GM23338 (cell line): ENCODE results near the gene NRROS. TPM values are rescaled to one million over a fixed set of nuclear protein-coding genes. Genes with fewer than 3 reads are reported as not detected.

Experiments used
- ATAC-seq: fragments of 200-7000 bp; cut with Tn5 transposase; 3 replicates; pipeline ENCODE4 v1.9.1; 2020
- DNase-seq: peaks from one replicate; pipeline ENCODE4 v3.0.0-alpha.2; 2015; ENCODE audit warnings: low spot score
- H2AFZ ChIP-seq: fragments of 200-600 bp; sonication (generic); 2 replicates; pipeline ENCODE4 v1.8.0; 2016; ENCODE audit warnings: antibody characterized with exemption, mild to moderate bottlenecking, moderate library complexity
- H3F3A ChIP-seq: fragments of 200-600 bp; sonication (generic); replicated peaks from 2 replicates; pipeline ENCODE4 v1.8.0; 2017; ENCODE audit warnings: antibody characterized with exemption, mixed run types, low read depth
- H3K27ac ChIP-seq: fragments of 200-600 bp; sonication (generic); 2 replicates; pipeline ENCODE4 v1.6.1; 2016; ENCODE audit warnings: low read depth
- H3K27me3 ChIP-seq: fragments of 200-600 bp; sonication (generic); 2 replicates; pipeline ENCODE4 v1.8.0; 2016; ENCODE audit warnings: mild to moderate bottlenecking, mixed run types, moderate library complexity; ENCODE audit not compliant: insufficient read depth
- H3K36me3 ChIP-seq: fragments of 200-600 bp; sonication (generic); 2 replicates; pipeline ENCODE4 v1.8.0; 2016; ENCODE audit warnings: mild to moderate bottlenecking; ENCODE audit not compliant: insufficient read depth
- H3K4me1 ChIP-seq: fragments of 200-600 bp; sonication (generic); 2 replicates; pipeline ENCODE4 v1.8.0; 2016; ENCODE audit warnings: mild to moderate bottlenecking, moderate library complexity; ENCODE audit not compliant: insufficient read depth
- H3K4me2 ChIP-seq: fragments of 200-600 bp; sonication (generic); 2 replicates; pipeline ENCODE4 v1.7.1; 2017; ENCODE audit warnings: mixed run types
- H3K4me3 ChIP-seq: fragments of 200-600 bp; sonication (generic); 2 replicates; pipeline ENCODE4 v1.6.1; 2016; ENCODE audit warnings: mixed run types
- H3K79me2 ChIP-seq: fragments of 200-600 bp; sonication (generic); replicated peaks from 2 replicates; pipeline ENCODE4 v1.8.0; 2017; ENCODE audit warnings: mild to moderate bottlenecking; ENCODE audit not compliant: insufficient read depth
- H3K9me2 ChIP-seq: fragments of 200-600 bp; sonication (generic); 2 replicates; pipeline ENCODE4 v1.8.0; 2017; ENCODE audit not compliant: insufficient read depth
- H4K20me1 ChIP-seq: fragments of 200-600 bp; sonication (generic); replicated peaks from 2 replicates; pipeline ENCODE4 v1.8.0; 2017; ENCODE audit warnings: mild to moderate bottlenecking; ENCODE audit not compliant: insufficient read depth
- H3K27ac Mint-ChIP-seq: 2 replicates; pipeline ENCODE4 v1.8.0; 2020; ENCODE audit warnings: inconsistent platforms, mild to moderate bottlenecking, moderate library complexity, mixed read lengths
- H3K27me3 Mint-ChIP-seq: 3 replicates; pipeline ENCODE4 v1.8.0; 2022; ENCODE audit warnings: low read depth, mild to moderate bottlenecking, moderate library complexity, mixed read lengths, inconsistent platforms; ENCODE audit not compliant: insufficient read depth, poor library complexity
- H3K36me3 Mint-ChIP-seq: 3 replicates; pipeline ENCODE4 v1.8.0; 2021; ENCODE audit warnings: low read depth, mild to moderate bottlenecking, inconsistent platforms, moderate library complexity, mixed read lengths
- H3K4me1 Mint-ChIP-seq: 3 replicates; pipeline ENCODE4 v1.8.0; 2020; ENCODE audit warnings: mild to moderate bottlenecking, inconsistent platforms, mixed read lengths
- H3K4me3 Mint-ChIP-seq: 3 replicates; pipeline ENCODE4 v1.8.0; 2021; ENCODE audit warnings: moderate library complexity, mild to moderate bottlenecking, inconsistent platforms, mixed read lengths
- H3K9me3 Mint-ChIP-seq: 3 replicates; pipeline ENCODE4 v1.8.0; 2020; ENCODE audit warnings: moderate library complexity, mild to moderate bottlenecking, inconsistent platforms, mixed read lengths
- CREB1 ChIP-seq: fragments of 250-450 bp; sonication (Bioruptor Pico); IDR thresholded peaks from 2 replicates; pipeline ENCODE4 v1.5.0; 2020; ENCODE audit warnings: low read depth, mild to moderate bottlenecking, moderate library complexity
- EZH2 ChIP-seq: fragments of 200-600 bp; sonication (generic); IDR thresholded peaks from one replicate; pipeline ENCODE4 v1.8.0; 2017; ENCODE audit warnings: antibody characterized with exemption, mild to moderate bottlenecking, low read depth; ENCODE audit not compliant: unreplicated experiment
- EZH2phosphoT487 ChIP-seq: fragments of 200-600 bp; sonication (generic); IDR thresholded peaks from one replicate; pipeline ENCODE4 v1.8.1; 2018; ENCODE audit warnings: antibody characterized with exemption; ENCODE audit not compliant: unreplicated experiment
- JUNB ChIP-seq: IDR thresholded peaks from one replicate; pipeline ENCODE4 v1.6.1; 2016; ENCODE audit warnings: antibody characterized with exemption; ENCODE audit not compliant: unreplicated experiment
- NANOG ChIP-seq: IDR thresholded peaks from 2 replicates; pipeline ENCODE4 v1.6.1; 2016; ENCODE audit warnings: antibody characterized with exemption, borderline replicate concordance
- POLR2AphosphoS5 ChIP-seq: IDR thresholded peaks from 2 replicates; pipeline ENCODE4 v1.6.1; 2016; ENCODE audit warnings: antibody characterized with exemption, low read depth
- STAT1 ChIP-seq: IDR thresholded peaks from one replicate; pipeline ENCODE4 v1.6.1; 2016; ENCODE audit warnings: antibody characterized with exemption; ENCODE audit not compliant: unreplicated experiment
- ZNF114 ChIP-seq: fragments of 250-450 bp; sonication (Bioruptor Pico); IDR thresholded peaks from 2 replicates; pipeline ENCODE4 v1.5.0; 2020; ENCODE audit warnings: mild to moderate bottlenecking, moderate library complexity
- ZNF331 ChIP-seq: fragments of 250-450 bp; sonication (Bioruptor Pico); IDR thresholded peaks from 2 replicates; pipeline ENCODE4 v1.5.0; 2020; ENCODE audit warnings: low read depth, mild to moderate bottlenecking, moderate library complexity
- polyA plus RNA-seq: library from polyadenylated mRNA; unstranded; fragments of >200 nt; fragmentation: Nextera tagmentation; extraction: Ambion mirVana; gene quantifications from 2 replicates; pipeline ENCODE4 v1.2.1, GENCODE V29; 2016
- total RNA-seq: library from RNA; depleted of rRNA; stranded (reverse); fragments of >200 nt; shearing (Covaris generic); gene quantifications from 2 replicates; pipeline ENCODE4 v1.2.3, GENCODE V29; 2014
- TF ChIP-seq, protein P1 (sequence below), 2 experiments: fragments of 200-600 bp in 1 of 2; sonication (generic) in 1 of 2; conservative IDR thresholded peaks; 2 replicates each; pipeline versions ENCODE4 v1.5.1 to v1.6.1; 2016 to 2017; ENCODE audit warnings: antibody characterized with exemption in 2 of 2, low read depth in 2 of 2, mild to moderate bottlenecking in 2 of 2, moderate library complexity in 1 of 2
- TF ChIP-seq, protein P2 (sequence below): IDR thresholded peaks from 2 replicates; pipeline ENCODE4 v1.6.1; 2016; ENCODE audit warnings: antibody characterized with exemption
- TF ChIP-seq, protein P3 (sequence below): fragments of 250-450 bp; sonication (Bioruptor Pico); IDR thresholded peaks from 2 replicates; pipeline ENCODE4 v1.5.0; 2020; ENCODE audit warnings: mild to moderate bottlenecking, moderate library complexity
- TF ChIP-seq, protein P4 (sequence below): IDR thresholded peaks from one replicate; pipeline ENCODE4 v1.6.1; 2018; ENCODE audit warnings: antibody characterized with exemption; ENCODE audit not compliant: unreplicated experiment

Gene NRROS
- total and polyA plus RNA-seq, 2 experiments from 2014 or later: 2.3 to 8.5 TPM

DNA sequence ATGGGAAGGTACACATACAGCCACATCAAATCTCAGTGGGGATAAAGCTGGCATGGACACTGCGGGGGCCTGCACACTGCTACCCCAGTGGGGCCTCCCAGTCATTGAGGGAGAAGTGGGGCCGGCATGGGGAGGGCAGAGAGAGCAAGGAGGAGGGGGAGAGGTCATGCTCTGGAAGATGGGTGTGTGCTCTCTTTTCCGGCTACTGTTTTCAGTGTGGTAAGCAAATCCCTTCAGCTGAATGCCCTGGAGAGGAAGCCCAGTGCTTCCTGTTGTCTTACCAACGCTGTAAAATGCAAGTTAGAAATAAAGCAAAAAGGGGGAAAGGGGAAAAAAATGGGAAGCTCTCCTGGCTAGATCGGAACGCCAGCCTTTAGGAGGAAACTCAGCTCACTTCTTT lies 30.8 kb downstream of the NRROS start (continued):
- TF ChIP-seq, protein P1, sequence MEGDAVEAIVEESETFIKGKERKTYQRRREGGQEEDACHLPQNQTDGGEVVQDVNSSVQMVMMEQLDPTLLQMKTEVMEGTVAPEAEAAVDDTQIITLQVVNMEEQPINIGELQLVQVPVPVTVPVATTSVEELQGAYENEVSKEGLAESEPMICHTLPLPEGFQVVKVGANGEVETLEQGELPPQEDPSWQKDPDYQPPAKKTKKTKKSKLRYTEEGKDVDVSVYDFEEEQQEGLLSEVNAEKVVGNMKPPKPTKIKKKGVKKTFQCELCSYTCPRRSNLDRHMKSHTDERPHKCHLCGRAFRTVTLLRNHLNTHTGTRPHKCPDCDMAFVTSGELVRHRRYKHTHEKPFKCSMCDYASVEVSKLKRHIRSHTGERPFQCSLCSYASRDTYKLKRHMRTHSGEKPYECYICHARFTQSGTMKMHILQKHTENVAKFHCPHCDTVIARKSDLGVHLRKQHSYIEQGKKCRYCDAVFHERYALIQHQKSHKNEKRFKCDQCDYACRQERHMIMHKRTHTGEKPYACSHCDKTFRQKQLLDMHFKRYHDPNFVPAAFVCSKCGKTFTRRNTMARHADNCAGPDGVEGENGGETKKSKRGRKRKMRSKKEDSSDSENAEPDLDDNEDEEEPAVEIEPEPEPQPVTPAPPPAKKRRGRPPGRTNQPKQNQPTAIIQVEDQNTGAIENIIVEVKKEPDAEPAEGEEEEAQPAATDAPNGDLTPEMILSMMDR (conservative IDR thresholded peaks at IDR 0.05; ENCODE audit: low read depth in 2 of 2): no peak
- TF ChIP-seq, protein P2, sequence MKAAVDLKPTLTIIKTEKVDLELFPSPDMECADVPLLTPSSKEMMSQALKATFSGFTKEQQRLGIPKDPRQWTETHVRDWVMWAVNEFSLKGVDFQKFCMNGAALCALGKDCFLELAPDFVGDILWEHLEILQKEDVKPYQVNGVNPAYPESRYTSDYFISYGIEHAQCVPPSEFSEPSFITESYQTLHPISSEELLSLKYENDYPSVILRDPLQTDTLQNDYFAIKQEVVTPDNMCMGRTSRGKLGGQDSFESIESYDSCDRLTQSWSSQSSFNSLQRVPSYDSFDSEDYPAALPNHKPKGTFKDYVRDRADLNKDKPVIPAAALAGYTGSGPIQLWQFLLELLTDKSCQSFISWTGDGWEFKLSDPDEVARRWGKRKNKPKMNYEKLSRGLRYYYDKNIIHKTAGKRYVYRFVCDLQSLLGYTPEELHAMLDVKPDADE: no peak
- TF ChIP-seq ZNF114 (CRISPR knock-in tag): no peak

DNA sequence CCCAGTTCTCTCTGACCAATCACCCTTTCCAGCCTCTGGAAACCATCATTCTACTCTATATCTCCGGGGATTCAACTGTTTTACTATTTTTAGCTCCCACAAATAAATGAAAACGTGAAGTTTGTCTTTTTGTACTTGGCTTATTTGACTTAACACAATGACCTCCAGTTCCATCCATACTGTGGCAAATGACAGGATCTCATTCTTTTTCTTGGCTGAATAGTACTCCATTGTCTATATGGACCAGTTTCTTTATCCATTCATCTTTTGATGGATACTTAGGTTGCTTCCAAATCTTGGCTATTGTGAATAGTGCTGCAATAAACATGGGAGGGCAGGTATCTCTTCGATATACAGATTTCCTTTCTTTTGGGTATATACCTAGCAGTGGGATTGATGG lies 34.1 kb downstream of the NRROS start:
- H3K9me3 Mint-ChIP-seq: no peaks in the 10 kb centered on the region; the same call in 1 of the 3 replicates
- Histone ChIP-seq H4K20me1 (no peaks in the 10 kb centered on the region), H3K4me1 (no peaks in the 10 kb centered on the region), H3K9me2 (no peaks in the 10 kb centered on the region), H3K79me2 (no peaks in the 10 kb centered on the region), H3K36me3 (no peaks in the 10 kb centered on the region), H3K4me2 (no peak overlapping the region), H2AFZ (no peak overlapping the region), H3K4me3 (no peak overlapping the region), H3F3A (no peaks in the 10 kb centered on the region), H3K27me3 (no peaks in the 10 kb centered on the region), H3K27ac (no peak overlapping the region)
- H3K4me1 Mint-ChIP-seq: peaks cover 14% of the 10 kb centered on the region
- no peak overlapping the region for H3K4me3 Mint-ChIP-seq
- H3K27me3 Mint-ChIP-seq: no peaks in the 10 kb centered on the region
- no peak for DNase-seq
- H3K36me3 Mint-ChIP-seq: no peaks in the 10 kb centered on the region
- H3K27ac Mint-ChIP-seq: no peak overlapping the region
- ATAC-seq: no peak
- no peak for TF ChIP-seq JUNB
- no peak for TF ChIP-seq POLR2AphosphoS5
- no peak for TF ChIP-seq EZH2
- no peak for TF ChIP-seq ZNF331 (CRISPR knock-in tag)
- TF ChIP-seq ZNF114 (CRISPR knock-in tag): no peak
- TF ChIP-seq STAT1: no peak
- TF ChIP-seq NANOG: no peak
- TF ChIP-seq EZH2phosphoT487: no peak
- TF ChIP-seq, protein P3, sequence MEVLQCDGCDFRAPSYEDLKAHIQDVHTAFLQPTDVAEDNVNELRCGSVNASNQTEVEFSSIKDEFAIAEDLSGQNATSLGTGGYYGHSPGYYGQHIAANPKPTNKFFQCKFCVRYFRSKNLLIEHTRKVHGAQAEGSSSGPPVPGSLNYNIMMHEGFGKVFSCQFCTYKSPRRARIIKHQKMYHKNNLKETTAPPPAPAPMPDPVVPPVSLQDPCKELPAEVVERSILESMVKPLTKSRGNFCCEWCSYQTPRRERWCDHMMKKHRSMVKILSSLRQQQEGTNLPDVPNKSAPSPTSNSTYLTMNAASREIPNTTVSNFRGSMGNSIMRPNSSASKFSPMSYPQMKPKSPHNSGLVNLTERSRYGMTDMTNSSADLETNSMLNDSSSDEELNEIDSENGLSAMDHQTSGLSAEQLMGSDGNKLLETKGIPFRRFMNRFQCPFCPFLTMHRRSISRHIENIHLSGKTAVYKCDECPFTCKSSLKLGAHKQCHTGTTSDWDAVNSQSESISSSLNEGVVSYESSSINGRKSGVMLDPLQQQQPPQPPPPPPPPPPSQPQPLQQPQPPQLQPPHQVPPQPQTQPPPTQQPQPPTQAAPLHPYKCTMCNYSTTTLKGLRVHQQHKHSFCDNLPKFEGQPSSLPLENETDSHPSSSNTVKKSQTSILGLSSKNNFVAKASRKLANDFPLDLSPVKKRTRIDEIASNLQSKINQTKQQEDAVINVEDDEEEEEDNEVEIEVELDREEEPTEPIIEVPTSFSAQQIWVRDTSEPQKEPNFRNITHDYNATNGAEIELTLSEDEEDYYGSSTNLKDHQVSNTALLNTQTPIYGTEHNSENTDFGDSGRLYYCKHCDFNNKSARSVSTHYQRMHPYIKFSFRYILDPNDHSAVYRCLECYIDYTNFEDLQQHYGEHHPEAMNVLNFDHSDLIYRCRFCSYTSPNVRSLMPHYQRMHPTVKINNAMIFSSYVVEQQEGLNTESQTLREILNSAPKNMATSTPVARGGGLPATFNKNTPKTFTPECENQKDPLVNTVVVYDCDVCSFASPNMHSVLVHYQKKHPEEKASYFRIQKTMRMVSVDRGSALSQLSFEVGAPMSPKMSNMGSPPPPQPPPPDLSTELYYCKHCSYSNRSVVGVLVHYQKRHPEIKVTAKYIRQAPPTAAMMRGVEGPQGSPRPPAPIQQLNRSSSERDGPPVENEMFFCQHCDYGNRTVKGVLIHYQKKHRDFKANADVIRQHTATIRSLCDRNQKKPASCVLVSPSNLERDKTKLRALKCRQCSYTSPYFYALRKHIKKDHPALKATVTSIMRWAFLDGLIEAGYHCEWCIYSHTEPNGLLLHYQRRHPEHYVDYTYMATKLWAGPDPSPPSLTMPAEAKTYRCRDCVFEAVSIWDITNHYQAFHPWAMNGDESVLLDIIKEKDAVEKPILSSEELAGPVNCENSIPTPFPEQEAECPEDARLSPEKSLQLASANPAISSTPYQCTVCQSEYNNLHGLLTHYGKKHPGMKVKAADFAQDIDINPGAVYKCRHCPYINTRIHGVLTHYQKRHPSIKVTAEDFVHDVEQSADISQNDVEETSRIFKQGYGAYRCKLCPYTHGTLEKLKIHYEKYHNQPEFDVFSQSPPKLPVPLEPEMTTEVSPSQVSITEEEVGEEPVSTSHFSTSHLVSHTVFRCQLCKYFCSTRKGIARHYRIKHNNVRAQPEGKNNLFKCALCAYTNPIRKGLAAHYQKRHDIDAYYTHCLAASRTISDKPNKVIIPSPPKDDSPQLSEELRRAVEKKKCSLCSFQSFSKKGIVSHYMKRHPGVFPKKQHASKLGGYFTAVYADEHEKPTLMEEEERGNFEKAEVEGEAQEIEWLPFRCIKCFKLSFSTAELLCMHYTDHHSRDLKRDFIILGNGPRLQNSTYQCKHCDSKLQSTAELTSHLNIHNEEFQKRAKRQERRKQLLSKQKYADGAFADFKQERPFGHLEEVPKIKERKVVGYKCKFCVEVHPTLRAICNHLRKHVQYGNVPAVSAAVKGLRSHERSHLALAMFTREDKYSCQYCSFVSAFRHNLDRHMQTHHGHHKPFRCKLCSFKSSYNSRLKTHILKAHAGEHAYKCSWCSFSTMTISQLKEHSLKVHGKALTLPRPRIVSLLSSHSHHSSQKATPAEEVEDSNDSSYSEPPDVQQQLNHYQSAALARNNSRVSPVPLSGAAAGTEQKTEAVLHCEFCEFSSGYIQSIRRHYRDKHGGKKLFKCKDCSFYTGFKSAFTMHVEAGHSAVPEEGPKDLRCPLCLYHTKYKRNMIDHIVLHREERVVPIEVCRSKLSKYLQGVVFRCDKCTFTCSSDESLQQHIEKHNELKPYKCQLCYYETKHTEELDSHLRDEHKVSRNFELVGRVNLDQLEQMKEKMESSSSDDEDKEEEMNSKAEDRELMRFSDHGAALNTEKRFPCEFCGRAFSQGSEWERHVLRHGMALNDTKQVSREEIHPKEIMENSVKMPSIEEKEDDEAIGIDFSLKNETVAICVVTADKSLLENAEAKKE: no peak
- TF ChIP-seq CREB1 (CRISPR knock-in tag): no peak
- TF ChIP-seq, protein P4, sequence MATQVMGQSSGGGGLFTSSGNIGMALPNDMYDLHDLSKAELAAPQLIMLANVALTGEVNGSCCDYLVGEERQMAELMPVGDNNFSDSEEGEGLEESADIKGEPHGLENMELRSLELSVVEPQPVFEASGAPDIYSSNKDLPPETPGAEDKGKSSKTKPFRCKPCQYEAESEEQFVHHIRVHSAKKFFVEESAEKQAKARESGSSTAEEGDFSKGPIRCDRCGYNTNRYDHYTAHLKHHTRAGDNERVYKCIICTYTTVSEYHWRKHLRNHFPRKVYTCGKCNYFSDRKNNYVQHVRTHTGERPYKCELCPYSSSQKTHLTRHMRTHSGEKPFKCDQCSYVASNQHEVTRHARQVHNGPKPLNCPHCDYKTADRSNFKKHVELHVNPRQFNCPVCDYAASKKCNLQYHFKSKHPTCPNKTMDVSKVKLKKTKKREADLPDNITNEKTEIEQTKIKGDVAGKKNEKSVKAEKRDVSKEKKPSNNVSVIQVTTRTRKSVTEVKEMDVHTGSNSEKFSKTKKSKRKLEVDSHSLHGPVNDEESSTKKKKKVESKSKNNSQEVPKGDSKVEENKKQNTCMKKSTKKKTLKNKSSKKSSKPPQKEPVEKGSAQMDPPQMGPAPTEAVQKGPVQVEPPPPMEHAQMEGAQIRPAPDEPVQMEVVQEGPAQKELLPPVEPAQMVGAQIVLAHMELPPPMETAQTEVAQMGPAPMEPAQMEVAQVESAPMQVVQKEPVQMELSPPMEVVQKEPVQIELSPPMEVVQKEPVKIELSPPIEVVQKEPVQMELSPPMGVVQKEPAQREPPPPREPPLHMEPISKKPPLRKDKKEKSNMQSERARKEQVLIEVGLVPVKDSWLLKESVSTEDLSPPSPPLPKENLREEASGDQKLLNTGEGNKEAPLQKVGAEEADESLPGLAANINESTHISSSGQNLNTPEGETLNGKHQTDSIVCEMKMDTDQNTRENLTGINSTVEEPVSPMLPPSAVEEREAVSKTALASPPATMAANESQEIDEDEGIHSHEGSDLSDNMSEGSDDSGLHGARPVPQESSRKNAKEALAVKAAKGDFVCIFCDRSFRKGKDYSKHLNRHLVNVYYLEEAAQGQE: no peak
